Chondrocyte (in vitro differentiated cells): ENCODE measurements around the gene DDX31. TPM values are rescaled to one million over a fixed set of nuclear protein-coding genes. Genes with fewer than 3 reads are reported as not detected.

Experiments used
- DNase-seq: peaks from one replicate; pipeline ENCODE4 v3.0.0; 2021; ENCODE audit warnings: mixed read lengths, low spot score
- H3K27ac Mint-ChIP-seq: one replicate; pipeline ENCODE4 v1.8.0; 2021; ENCODE audit warnings: mild to moderate bottlenecking, moderate library complexity, mixed read lengths; ENCODE audit not compliant: unreplicated experiment
- H3K27me3 Mint-ChIP-seq: 2 replicates; pipeline ENCODE4 v1.8.0; 2021; ENCODE audit warnings: low read depth, mixed read lengths
- H3K36me3 Mint-ChIP-seq: 2 replicates; pipeline ENCODE4 v1.8.0; 2021; ENCODE audit warnings: low read depth, mixed read lengths
- H3K4me1 Mint-ChIP-seq: 2 replicates; pipeline ENCODE4 v1.8.0; 2021; ENCODE audit warnings: low read depth, mild to moderate bottlenecking, mixed read lengths
- H3K4me3 Mint-ChIP-seq: one replicate; pipeline ENCODE4 v1.8.0; 2021; ENCODE audit warnings: mild to moderate bottlenecking, moderate library complexity, mixed read lengths; ENCODE audit not compliant: unreplicated experiment
- H3K9me3 Mint-ChIP-seq: 2 replicates; pipeline ENCODE4 v1.8.0; 2021; ENCODE audit warnings: low read depth, mixed read lengths
- CTCF ChIP-seq: fragments of 200-600 bp; sonication (generic); IDR thresholded peaks from 2 replicates; pipeline ENCODE4 v1.5.0; 2021; ENCODE audit warnings: antibody characterized with exemption, mild to moderate bottlenecking, moderate library complexity
- total RNA-seq: library from RNA; stranded (reverse); gene quantifications from 3 replicates; pipeline ENCODE4 v1.2.1, GENCODE V29; 2021

The DDX31 gene
- total RNA-seq, 1 donor from 2014 or later: 11.9 TPM

GRCh38 chr9:132702254-132702653, 32.5 kb upstream of the DDX31 start:
- peaks cover 11% of the 10 kb centered on the region for H3K4me1 Mint-ChIP-seq
- H3K36me3 Mint-ChIP-seq: peaks cover 3% of the 10 kb centered on the region
- no peak overlapping the region for H3K27ac Mint-ChIP-seq
- H3K9me3 Mint-ChIP-seq: peaks cover 14% of the 10 kb centered on the region
- no peak for TF ChIP-seq CTCF
- H3K4me3 Mint-ChIP-seq: no peak overlapping the region
- peaks cover 5% of the 10 kb centered on the region for H3K27me3 Mint-ChIP-seq
- no peak for DNase-seq

- Mint-ChIP-seq H3K27me3 (peaks cover 2% of the 10 kb centered on the region), H3K36me3 (peaks cover 3% of the 10 kb centered on the region), H3K27ac (no peak overlapping the region), H3K9me3 (peaks cover 30% of the 10 kb centered on the region), H3K4me1 (peaks cover 11% of the 10 kb centered on the region), H3K4me3 (no peak overlapping the region)
- DNase-seq: no peak
- no peak for TF ChIP-seq CTCF
Observed at GRCh38 chr9:132699956-132700355, 30.2 kb upstream of the DDX31 start.

GRCh38 chr9:132698989-132699388, 29.2 kb upstream of the DDX31 start:
- Mint-ChIP-seq H3K27ac (no peak overlapping the region), H3K9me3 (peaks cover 32% of the 10 kb centered on the region), H3K4me3 (no peak overlapping the region), H3K4me1 (peaks cover 11% of the 10 kb centered on the region), H3K36me3 (peaks cover 5% of the 10 kb centered on the region), H3K27me3 (peaks cover 2% of the 10 kb centered on the region)
- no peak for DNase-seq
- TF ChIP-seq CTCF: no peak

- no peak overlapping the region for H3K27ac Mint-ChIP-seq
- no peaks in the 10 kb centered on the region for H3K27me3 Mint-ChIP-seq
- H3K4me1 Mint-ChIP-seq: peaks cover 11% of the 10 kb centered on the region
- no peak overlapping the region for H3K4me3 Mint-ChIP-seq
- H3K9me3 Mint-ChIP-seq: peaks cover 32% of the 10 kb centered on the region
- H3K36me3 Mint-ChIP-seq: peaks cover 7% of the 10 kb centered on the region
- TF ChIP-seq CTCF: no peak
- DNase-seq: no peak
Observed at GRCh38 chr9:132697230-132697629, 27.4 kb upstream of the DDX31 start.

GRCh38 chr9:132694144-132694543, 24.4 kb upstream of the DDX31 start:
- no peak for TF ChIP-seq CTCF
- H3K27me3 Mint-ChIP-seq: no peaks in the 10 kb centered on the region
- no peak overlapping the region for H3K27ac Mint-ChIP-seq
- H3K36me3 Mint-ChIP-seq: peaks cover 24% of the 10 kb centered on the region
- DNase-seq: no peak
- peaks cover 32% of the 10 kb centered on the region for H3K9me3 Mint-ChIP-seq
- H3K4me1 Mint-ChIP-seq: peaks cover 16% of the 10 kb centered on the region
- no peak overlapping the region for H3K4me3 Mint-ChIP-seq
